ENCODE measurements around the gene P2RY2. TPM values are rescaled to one million over a fixed set of nuclear protein-coding genes. Genes with fewer than 3 reads are reported as not detected.

The P2RY2 gene
- total RNA-seq (2021; ENCODE audit: unreplicated experiment) (2.9 TPM), Bru-seq, nascent RNA (percentile 30 among the genes with signal in this experiment), BruChase-seq, experiment 1, labeled RNA remaining after a 6-hour chase (percentile 30 among the genes with signal in this experiment), BruChase-seq, experiment 2, labeled RNA remaining after a 2-hour chase (percentile 37 among the genes with signal in this experiment)
- polyA plus RNA-seq (2012): 4.0 and 4.4 TPM in 2 replicates
- long read RNA-seq, transcript P2RY2-203 (3 exons, 2,107 nt): major isoform, 5 of 8 reads
- long read RNA-seq, partial matches to known transcripts: 2 of 8 reads
- long read RNA-seq, other reads (novel, unspliced or antisense): 1 of 8 reads

GRCh38 chr11:73218106-73218829, at the start of gene P2RY2:
P2RY2 (plus strand) TSS chr11:73218281; CDS start chr11:73234160, 15,879 bp downstream.
- H3K9ac ChIP-seq (ENCODE audit: low read length): peak within 1 kb of the TSS; percentile 56
- H3K9me3 ChIP-seq (ENCODE audit: control insufficient read depth in 1 of 2, insufficient read depth in 1 of 2, low read depth in 1 of 2, low read length in 2 of 2): no peaks in the 10 kb centered on the region
- peak within 1 kb of the TSS; percentile 31 for H2AFZ ChIP-seq (ENCODE audit: low read depth, low read length, poor library complexity, severe bottlenecking)
- no TSS peak for BruUV-seq (replicated peaks)
- ATAC-seq (peak; percentile 94), DNase-seq (ENCODE audit: low read depth, low spot score) (peak; percentile 32)
- H3K9me2 ChIP-seq (ENCODE audit: insufficient read depth): no peaks in the 10 kb centered on the region
- H4K20me1 ChIP-seq (ENCODE audit: insufficient read depth): no peaks in the 10 kb centered on the region
- H3K36me3 ChIP-seq (ENCODE audit: control insufficient read depth in 1 of 2, insufficient read depth in 2 of 2, low read length in 2 of 2): no peaks in the 10 kb centered on the region
- ChIA-PET CTCF (no interaction called here), RAD21 (ENCODE audit: low non-redundant PET in 1 of 2, low total read pairs in 2 of 2, uncharacterized antibody in 2 of 2, unreplicated experiment in 2 of 2) (no interaction called here), POLR2A (no interaction called here)
- peak within 1 kb of the TSS; percentile 56 to 67 for H3K4me3 ChIP-seq (replicated peaks in 1 of 2; ENCODE audit: low read depth in 1 of 2, low read length in 2 of 2)
- H3K4me1 ChIP-seq (ENCODE audit: control insufficient read depth in 1 of 2, insufficient read depth in 2 of 2, low read length in 2 of 2): peaks cover 9 to 23% of the 10 kb centered on the region in 2 experiments
- intact Hi-C loops (cut with micrococcal nuclease): no loop called here
- no peaks in the 10 kb centered on the region for H3K79me2 ChIP-seq (ENCODE audit: insufficient read depth, low read length)
- H3K4me2 ChIP-seq (ENCODE audit: low read length): peak within 1 kb of the TSS; percentile 95
- no peaks in the 10 kb centered on the region for H3K27me3 ChIP-seq (ENCODE audit: insufficient read depth, low read length)
- H3K27ac ChIP-seq (ENCODE audit: low read depth, low read length): peak within 1 kb of the TSS; percentile 59; the same call in 1 of the 2 replicates
- TF ChIP-seq SIN3A (IDR thresholded peaks at IDR 0.05; ENCODE audit: low read depth) (peak; percentile 71; the same call in 1 of the 2 replicates), YY1 (IDR thresholded peaks at IDR 0.05; ENCODE audit: extremely low read depth, insufficient replicate concordance, low read depth, low read length) (no peak), FOSL1 (IDR thresholded peaks at IDR 0.05; ENCODE audit: low read depth) (no peak), TCF7L2 (IDR thresholded peaks at IDR 0.05; ENCODE audit: borderline replicate concordance, extremely low read depth, insufficient read depth, insufficient read length) (no peak), EZH2 (IDR thresholded peaks at IDR 0.05) (no peak), ELF1 (IDR thresholded peaks at IDR 0.05; ENCODE audit: borderline replicate concordance, low read depth) (no peak), CBX3 (IDR thresholded peaks at IDR 0.05; ENCODE audit: low read depth) (peak; percentile 43; the same call in 1 of the 2 replicates), ATF3 (IDR thresholded peaks at IDR 0.05) (no peak), REST (IDR thresholded peaks at IDR 0.05; ENCODE audit: low read depth) (no peak), POLR2AphosphoS5 (IDR thresholded peaks at IDR 0.05; ENCODE audit: low read depth, low read length) (peak; percentile 43; the same call in 1 of the 2 replicates), ZBTB33 (IDR thresholded peaks at IDR 0.05; ENCODE audit: extremely low read depth, insufficient replicate concordance, low read length) (no peak), POLR2A (IDR thresholded peaks at IDR 0.05; ENCODE audit: borderline replicate concordance, extremely low read depth, insufficient read depth, insufficient read length) (no peak), EZH2phosphoT487 (IDR thresholded peaks at IDR 0.05; ENCODE audit: borderline replicate concordance) (no peak), SRF (IDR thresholded peaks at IDR 0.05; ENCODE audit: low read depth) (no peak), SP1 (IDR thresholded peaks at IDR 0.05; ENCODE audit: low read depth) (no peak; the same call in 1 of the 2 replicates), EGR1 (IDR thresholded peaks at IDR 0.05; ENCODE audit: low read depth) (no peak; the same call in 1 of the 2 replicates), CTCF (IDR thresholded peaks at IDR 0.05 in 2 of 3, conservative IDR thresholded peaks at IDR 0.05 in 1 of 3; ENCODE audit: borderline replicate concordance in 1 of 3, insufficient read depth in 1 of 3, low read depth in 2 of 3, low read length in 2 of 3) (peak; percentile 54 to 64 (median 59))

All from HCT116 (cell line).